Nephron (organoid): ENCODE data around the gene DNER.
A peak's percentile ranks its signal among the peaks of the same experiment; 100 is the strongest.

Experiments
- H3K27ac Mint-ChIP-seq, 3 experiments: 2 replicates each; pipeline ENCODE4 v1.8.0; 2020; ENCODE audit warnings: mixed read lengths in 3 of 3, mild to moderate bottlenecking in 2 of 3, moderate library complexity in 1 of 3
- H3K27me3 Mint-ChIP-seq: 2 replicates; pipeline ENCODE4 v1.8.0; 2021; ENCODE audit warnings: low read depth, mild to moderate bottlenecking, moderate library complexity, mixed read lengths
- H3K36me3 Mint-ChIP-seq: 2 replicates; pipeline ENCODE4 v1.8.0; 2020; ENCODE audit warnings: low read depth, mixed read lengths
- H3K4me1 Mint-ChIP-seq: 2 replicates; pipeline ENCODE4 v1.8.0; 2020; ENCODE audit warnings: mixed read lengths
- H3K4me3 Mint-ChIP-seq, 3 experiments: 2 replicates each; pipeline ENCODE4 v1.8.0; 2020; ENCODE audit warnings: mild to moderate bottlenecking in 3 of 3, mixed read lengths in 3 of 3, moderate library complexity in 2 of 3
- H3K9me3 Mint-ChIP-seq: 2 replicates; pipeline ENCODE4 v1.8.0; 2020; ENCODE audit warnings: mixed read lengths
- CTCF ChIP-seq, 3 experiments: fragments of 200-600 bp; sonication (generic); IDR thresholded peaks; one replicate each; pipeline ENCODE4 v1.5.0; 2021; ENCODE audit warnings: antibody characterized with exemption in 3 of 3; ENCODE audit not compliant: unreplicated experiment in 3 of 3

DNER gene

GRCh38 chr2:229642371-229642770 is 72.0 kb downstream of the DNER start:
- H3K4me1 Mint-ChIP-seq = peaks cover 3% of the 10 kb centered on the region

GRCh38 chr2:229641676-229642075 is 72.7 kb downstream of the DNER start:
- H3K27me3 Mint-ChIP-seq = no peaks in the 10 kb centered on the region

More at GRCh38 chr2:229642371-229642770, 72.0 kb downstream of the DNER start:
- Mint-ChIP-seq H3K27ac (peak overlapping the region in 1 of 3 experiments; percentile 51), H3K9me3 (no peaks in the 10 kb centered on the region), H3K36me3 (no peaks in the 10 kb centered on the region), H3K4me3 (no peak overlapping the region), H3K27me3 (no peaks in the 10 kb centered on the region)
- TF ChIP-seq CTCF (IDR thresholded peaks at IDR 0.05; ENCODE audit: unreplicated experiment in 3 of 3) = no peak

GRCh38 chr2:229640636-229641035 is 73.7 kb downstream of the DNER start:
- Mint-ChIP-seq H3K4me1 (peaks cover 4% of the 10 kb centered on the region), H3K36me3 (no peaks in the 10 kb centered on the region), H3K4me3 (no peak overlapping the region), H3K27me3 (no peaks in the 10 kb centered on the region), H3K27ac (peak overlapping the region; percentile 5 to 51 (median 17)), H3K9me3 (no peaks in the 10 kb centered on the region)
- TF ChIP-seq CTCF (IDR thresholded peaks at IDR 0.05; ENCODE audit: unreplicated experiment in 3 of 3) = no peak

More at GRCh38 chr2:229641676-229642075, 72.7 kb downstream of the DNER start:
- H3K4me1 Mint-ChIP-seq = peaks cover 4% of the 10 kb centered on the region
- no peak overlapping the region for H3K4me3 Mint-ChIP-seq
- H3K36me3 Mint-ChIP-seq = no peaks in the 10 kb centered on the region
- TF ChIP-seq CTCF (IDR thresholded peaks at IDR 0.05; ENCODE audit: unreplicated experiment in 3 of 3) = peak in 1 of 3 experiments; percentile 20
- H3K27ac Mint-ChIP-seq = peak overlapping the region in 1 of 3 experiments; percentile 51
- no peaks in the 10 kb centered on the region for H3K9me3 Mint-ChIP-seq

GRCh38 chr2:229636571-229636970 is 77.8 kb downstream of the DNER start:
- no peak for TF ChIP-seq CTCF (IDR thresholded peaks at IDR 0.05; ENCODE audit: unreplicated experiment in 3 of 3)
- peaks cover 4% of the 10 kb centered on the region for H3K4me1 Mint-ChIP-seq

GRCh38 chr2:229635371-229635680 is 79.0 kb downstream of the DNER start:
- H3K27me3 Mint-ChIP-seq = peaks cover 9% of the 10 kb centered on the region
- TF ChIP-seq CTCF (IDR thresholded peaks at IDR 0.05; ENCODE audit: unreplicated experiment in 3 of 3) = no peak
- H3K27ac Mint-ChIP-seq = no peak overlapping the region
- peaks cover 4% of the 10 kb centered on the region for H3K4me1 Mint-ChIP-seq
- no peak overlapping the region for H3K4me3 Mint-ChIP-seq
- no peaks in the 10 kb centered on the region for H3K36me3 Mint-ChIP-seq
- H3K9me3 Mint-ChIP-seq = no peaks in the 10 kb centered on the region

More at GRCh38 chr2:229636571-229636970, 77.8 kb downstream of the DNER start:
- Mint-ChIP-seq H3K4me3 (no peak overlapping the region), H3K9me3 (no peaks in the 10 kb centered on the region), H3K27me3 (peaks cover 9% of the 10 kb centered on the region), H3K36me3 (no peaks in the 10 kb centered on the region), H3K27ac (no peak overlapping the region)

GRCh38 chr2:229634601-229635370 is 79.6 kb downstream of the DNER start:
- Mint-ChIP-seq H3K4me1 (peaks cover 4% of the 10 kb centered on the region), H3K4me3 (no peak overlapping the region), H3K9me3 (no peaks in the 10 kb centered on the region), H3K27me3 (peaks cover 9% of the 10 kb centered on the region), H3K36me3 (no peaks in the 10 kb centered on the region), H3K27ac (peak overlapping the region in 1 of 3 experiments; percentile 7)
- TF ChIP-seq CTCF (IDR thresholded peaks at IDR 0.05; ENCODE audit: unreplicated experiment in 3 of 3) = no peak
